Measurements from ENCODE around the gene UPB1.
"Not testable (repeated sequence)": the region's sequence is repeated elsewhere in the genome, so short reads cannot be mapped to it uniquely, and the experiment has no call there.

UPB1 gene

GRCh38 chr22:24535348-24535747, 40.2 kb downstream of the UPB1 start:
- no peak for DNase-seq

DNA sequence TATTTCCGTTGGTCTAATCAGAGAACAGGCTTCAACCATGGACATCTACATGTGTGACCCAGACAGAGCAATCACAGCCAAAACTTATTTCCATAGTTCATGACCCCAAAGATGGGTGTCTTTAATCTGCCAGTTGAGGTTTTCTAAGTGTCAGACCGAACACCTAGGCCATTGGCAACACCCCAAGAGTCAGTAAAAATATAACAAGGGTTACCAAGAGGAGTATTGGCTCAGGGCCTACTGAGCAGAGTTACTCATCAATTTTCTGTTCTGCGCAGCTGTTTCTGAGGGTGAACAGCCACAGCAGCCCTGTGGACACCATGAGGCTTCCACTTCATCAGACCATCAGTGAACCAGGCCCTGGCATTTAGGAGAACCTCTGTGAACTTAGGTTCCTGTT, 41.0 kb downstream of the UPB1 start:
- DNase-seq = no peak

DNA sequence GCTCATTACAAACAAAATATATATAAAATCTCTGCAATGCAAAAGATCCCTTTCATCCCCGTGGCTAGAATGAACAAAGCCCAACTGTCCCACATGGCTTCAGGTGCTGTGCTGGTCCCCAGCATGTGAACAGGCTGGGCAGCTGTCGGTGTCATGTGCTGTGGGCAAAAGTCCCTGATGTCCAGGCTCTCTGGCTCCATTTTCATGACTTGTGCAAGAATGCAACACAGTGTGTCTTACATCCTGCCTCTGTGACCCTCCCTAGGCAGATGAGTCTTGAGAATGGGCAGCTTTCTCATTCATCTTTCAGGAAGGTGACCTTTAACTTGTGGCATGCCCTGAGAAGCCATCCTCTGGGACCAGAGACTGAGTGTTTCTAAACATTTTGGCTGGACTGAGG, 45.3 kb downstream of the UPB1 start:
- no peak for DNase-seq

DNA sequence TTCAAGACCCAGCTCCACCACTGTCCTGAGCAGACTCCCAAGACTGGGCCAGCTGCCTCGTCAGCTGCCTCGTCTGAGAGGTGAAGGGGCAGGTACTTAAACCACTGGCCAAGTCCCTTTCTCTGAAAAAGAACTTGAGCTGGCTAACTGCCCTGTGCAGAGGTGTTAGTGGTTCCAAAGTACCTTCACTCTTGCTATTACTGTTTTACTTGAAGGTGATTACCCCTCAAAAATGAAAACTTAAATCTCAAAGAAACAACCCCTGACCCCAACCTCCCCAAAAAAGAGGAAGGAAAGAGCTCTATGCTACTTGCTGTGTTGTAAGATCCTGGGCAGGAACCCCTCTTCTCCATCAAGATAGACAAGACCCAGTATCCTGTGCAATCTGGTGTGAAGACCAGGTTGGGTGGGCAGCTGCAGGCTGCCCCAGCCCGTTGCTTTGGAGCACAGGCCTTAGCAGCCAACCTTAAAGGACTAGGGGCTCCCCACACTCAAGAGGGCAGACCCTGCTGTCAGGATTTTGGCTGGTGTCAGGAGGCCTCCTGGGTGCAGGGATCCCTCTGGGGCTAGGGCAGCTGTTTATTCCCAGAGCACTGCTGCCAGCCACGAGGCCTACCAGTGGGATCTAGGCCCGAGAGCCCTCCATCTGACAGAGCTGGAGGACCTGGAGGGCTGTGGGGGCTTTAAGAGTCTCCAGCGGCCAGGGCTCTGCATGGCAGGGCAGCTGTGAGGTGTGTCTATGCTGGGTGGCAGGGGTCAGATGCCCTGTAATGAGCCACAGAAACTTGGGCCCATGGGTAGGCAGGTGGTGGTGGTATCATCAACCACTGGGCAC, 46.8 kb downstream of the UPB1 start:
- DNase-seq = peak; percentile 82

DNA sequence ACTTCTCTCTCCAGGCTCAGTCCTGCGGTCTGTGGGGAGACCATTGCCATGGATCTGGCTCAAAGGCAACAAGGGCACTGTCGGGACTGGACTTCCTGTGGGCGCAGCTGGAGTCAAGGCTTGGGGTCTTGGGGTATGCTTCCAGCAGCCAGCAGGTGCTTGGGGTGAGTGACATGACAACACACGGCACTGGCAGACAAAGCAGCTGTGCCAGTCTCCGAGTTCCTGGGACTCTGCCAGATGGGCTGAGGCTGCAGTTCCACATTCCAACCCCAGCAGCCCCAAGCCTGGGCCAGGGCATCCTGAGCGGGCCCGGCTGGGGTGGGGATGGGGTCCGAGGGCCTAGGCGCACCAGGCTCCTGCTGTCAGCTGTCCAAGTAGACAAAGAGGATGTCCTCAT, 47.5 kb downstream of the UPB1 start:
- DNase-seq = peak; percentile 76

GRCh38 chr22:24543185-24543601, 48.1 kb downstream of the UPB1 start:
- DNase-seq = no peak

DNA sequence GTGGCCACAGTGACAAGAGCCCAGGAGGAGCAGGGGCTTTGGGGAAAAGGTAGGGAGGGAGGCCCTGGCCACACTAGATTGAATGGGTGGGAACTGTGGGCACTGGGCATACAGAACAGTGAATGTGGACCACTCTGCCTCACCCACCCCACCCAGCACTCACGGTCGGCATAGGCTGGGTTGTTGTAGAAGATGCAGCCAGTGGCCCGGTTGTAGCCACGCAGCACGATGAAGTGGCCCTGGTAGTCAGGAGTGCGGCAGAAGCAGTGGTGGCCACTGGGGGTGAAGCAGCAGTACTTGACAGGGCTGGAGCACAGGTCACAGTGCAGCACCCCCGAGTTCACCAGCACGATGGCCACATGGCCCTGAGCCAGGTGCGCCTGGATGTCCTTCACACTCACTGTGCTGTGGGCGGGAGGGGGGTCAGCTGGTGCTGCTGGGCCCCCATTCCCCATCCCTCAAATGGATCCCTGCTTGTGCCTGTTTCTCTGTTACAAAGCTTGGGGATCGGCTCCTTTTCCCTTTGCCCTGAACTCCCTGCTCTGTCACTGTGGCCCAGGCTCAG, 48.6 kb downstream of the UPB1 start:
- DNase-seq = no peak

- no peak for DNase-seq
Measured at GRCh38 chr22:24548812-24549211, 53.7 kb downstream of the UPB1 start.

DNA sequence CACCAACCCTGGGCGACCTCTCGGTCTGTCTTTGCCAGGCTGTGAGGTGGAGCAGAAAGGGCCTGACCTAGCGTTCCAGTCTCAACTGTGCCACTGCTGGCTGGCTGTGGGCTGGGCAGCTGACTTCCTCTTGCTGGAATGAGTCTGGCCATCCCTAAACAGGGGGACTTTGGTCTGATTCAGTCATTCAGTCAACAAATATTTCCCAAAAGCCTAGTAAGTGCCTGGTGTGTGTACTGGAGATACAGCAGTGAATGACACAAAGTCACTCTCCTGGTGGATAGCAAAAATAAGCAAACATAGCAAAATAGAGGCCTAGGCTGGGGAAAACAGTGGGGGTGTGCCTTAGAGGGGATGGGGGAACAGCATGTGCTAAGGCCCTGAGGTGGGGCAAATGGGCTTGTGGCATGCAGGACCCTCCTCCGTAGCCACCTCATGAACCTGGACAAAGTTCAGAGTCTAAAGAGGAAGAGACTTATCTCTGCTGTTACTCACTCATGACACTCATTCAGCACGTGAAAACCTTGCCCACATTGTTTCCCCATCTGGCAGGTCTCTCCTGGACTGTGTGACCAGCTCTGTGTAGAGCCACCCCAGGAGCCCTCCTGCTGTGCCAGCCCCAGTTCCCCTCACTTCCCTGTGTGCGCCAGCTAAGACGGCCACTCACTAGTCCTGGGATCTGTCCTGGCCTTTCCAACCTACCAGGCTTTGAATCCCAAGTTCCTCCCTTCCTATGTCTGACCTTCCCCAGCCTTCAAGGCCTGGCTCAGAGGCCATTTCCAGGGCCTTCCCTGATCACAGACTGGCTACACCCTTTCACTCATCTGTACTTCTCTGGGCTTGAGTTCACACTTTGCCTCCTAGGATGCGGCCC, 55.1 kb downstream of the UPB1 start:
- DNase-seq = peak; percentile 48

- peak; percentile 59 for DNase-seq
Measured at GRCh38 chr22:24550902-24551435, 55.8 kb downstream of the UPB1 start.

DNA sequence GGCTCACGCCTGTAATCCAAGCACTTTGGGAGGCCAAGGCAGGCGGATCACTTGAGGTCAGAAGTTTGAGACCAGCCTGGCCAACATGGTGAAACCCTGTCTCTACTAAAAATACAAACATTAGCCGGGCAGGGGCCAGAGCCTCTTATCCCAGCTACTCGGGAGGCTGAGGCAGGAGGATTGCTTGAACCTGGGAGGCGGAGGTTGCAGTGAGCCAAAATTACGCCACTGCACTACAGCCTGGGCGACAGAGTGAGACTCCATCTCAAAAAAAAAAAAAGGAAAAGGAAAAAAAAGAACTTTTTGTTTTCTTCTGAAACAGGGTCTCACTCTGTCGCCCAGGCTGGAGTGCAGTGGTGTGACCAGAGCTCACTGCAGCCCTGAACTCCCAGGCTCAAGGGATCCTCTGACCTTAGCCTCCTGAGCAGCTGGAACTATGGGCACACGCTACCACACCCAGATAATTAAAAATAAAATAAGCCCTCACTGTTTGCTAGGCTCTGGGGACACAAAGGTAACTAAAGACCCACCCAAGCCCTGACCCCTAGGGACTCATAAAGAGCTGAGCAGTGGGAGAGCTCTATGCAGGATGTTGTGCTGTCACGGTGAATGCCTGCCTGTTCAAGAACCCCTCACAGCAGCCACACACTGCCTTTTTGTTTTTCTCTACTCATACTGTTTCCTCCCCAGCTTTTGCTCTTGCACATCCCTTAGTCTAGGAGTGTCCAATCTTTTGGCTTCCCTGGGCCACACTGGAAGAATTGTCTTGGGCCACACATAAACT, 57.6 kb downstream of the UPB1 start:
- DNase-seq = not testable (repeated sequence)

GRCh38 chr22:24553597-24554312, 58.6 kb downstream of the UPB1 start:
- no peak for DNase-seq

- DNase-seq = peak; percentile 42
Measured at GRCh38 chr22:24554313-24555164, 59.4 kb downstream of the UPB1 start, which contains the start of gene GUCD1. Gene GUCD1 (minus strand): TSS chr22:24555138. CDS start chr22:24554991, 147 bp downstream.

DNA sequence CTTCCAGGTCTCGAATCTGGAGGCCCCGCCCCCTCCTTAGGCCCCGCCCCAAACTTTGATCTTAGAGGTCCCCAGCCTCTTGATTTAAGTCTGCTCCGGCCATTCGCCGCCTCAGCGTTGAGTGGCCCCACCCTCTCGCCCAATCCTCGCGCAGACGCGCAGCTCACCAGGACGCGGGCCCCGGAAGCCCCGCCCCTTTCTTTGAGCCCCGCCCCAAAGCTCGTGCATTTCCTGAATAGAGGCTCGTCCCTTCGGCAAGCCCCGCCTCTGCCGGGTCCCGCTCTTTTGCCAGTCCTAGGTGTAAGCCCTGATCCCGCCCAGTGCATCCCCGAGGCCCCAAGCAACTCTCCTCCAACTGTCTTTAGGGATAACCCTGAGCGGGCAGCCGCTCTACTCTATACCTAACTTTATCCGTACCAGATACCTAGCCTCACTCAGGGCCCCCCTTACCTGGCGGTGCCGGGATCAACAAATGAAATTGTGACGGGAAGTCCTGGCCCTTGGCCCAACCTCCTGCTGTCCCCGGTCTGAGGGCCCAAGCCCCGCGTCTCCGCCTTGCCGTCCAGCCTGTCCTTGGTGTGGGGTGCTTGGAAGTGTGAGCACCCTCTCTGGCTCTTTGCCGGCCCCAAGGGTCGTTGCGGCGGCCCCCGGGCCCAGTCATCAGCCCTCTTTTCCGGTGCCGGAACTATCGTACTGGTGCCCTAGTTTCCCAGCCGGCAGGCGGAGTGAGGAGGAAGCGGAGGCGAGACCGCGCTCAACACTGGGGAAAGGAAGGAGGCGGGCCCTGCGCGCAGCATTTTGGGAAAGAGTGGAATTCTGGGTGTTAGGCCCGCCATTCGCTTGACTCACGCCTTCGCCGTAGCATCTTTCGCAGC, 60.3 kb downstream of the UPB1 start, which contains the start of gene SNRPD3:
SNRPD3 (plus strand) TSS at position 835 of the 875 bp plus-strand sequence. CDS start 1,676 bp downstream, outside the sequence.
- peak; percentile 96 for DNase-seq

DNA sequence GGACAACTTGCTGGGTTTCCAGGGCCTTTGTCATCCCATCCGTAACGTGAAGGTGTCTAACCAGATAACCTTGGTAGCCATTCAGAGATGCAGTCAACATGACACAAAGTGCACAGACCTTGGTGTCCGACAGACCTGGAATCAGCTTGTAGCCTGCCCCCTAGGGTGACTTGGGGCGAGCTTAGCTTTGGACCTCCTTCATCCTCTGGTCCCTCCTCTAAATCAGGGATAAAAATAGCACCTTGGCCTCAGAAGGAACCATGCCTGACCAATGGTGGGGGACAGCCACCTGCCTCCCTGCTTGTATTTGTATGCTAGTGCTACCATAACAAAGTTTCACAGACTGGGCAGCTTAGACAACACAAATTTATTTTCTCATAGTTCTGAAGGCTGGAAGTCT, 64.3 kb downstream of the UPB1 start:
- DNase-seq = no peak

DNA sequence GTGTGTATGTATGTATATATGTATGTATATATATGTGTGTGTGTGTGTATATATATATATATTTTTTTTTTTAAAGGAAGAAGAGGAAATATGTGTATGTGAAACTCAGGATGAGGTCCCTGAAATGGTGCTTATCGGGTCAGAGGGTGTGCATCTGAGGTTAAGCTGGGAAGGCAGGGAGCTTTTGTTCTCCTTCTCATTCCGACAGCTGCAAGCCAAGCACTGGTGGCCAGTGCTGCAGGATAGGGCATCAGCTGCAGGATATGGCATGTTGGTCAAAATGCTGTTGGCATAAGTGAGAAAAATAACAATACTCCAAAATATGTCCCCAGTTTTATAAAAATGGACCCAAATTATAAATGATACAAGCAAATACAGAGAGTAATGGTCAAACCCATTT, 68.1 kb downstream of the UPB1 start:
- DNase-seq = no peak

- no peak for DNase-seq
Measured at GRCh38 chr22:24564376-24565058, 69.4 kb downstream of the UPB1 start.

GRCh38 chr22:24565077-24565476, 69.9 kb downstream of the UPB1 start:
- no peak for DNase-seq

Measured in GF-D8 (cell line).